ENCODE measurements around the gene MSI2.

GRCh38 chr17:57599271-57600045, 343.1 kb downstream of the MSI2 start:
- TF ChIP-seq CTCF (IDR thresholded peaks at IDR 0.05; ENCODE audit: insufficient read depth, low read depth, low read length) (no peak), EZH2 (IDR thresholded peaks at IDR 0.05; ENCODE audit: insufficient read depth, low read length) (no peak)
